Bronchial epithelial cell (primary cell): ENCODE measurements around the gene TMEM178B. TPM values are rescaled to one million over a fixed set of nuclear protein-coding genes. Genes with fewer than 3 reads are reported as not detected.

Experiments used
- DNase-seq: peaks from one replicate; pipeline ENCODE4 v3.0.0-alpha.2; 2010; ENCODE audit warnings: low read depth
- FAIRE-seq: peaks from 2 replicates; lab custom pipeline; 2011; peaks lifted over from hg19 to GRCh38; lab: Jason Lieb, UNC
- H3K27me3 ChIP-seq: 2 replicates; pipeline ENCODE4 v1.5.1; 2011; ENCODE audit warnings: low read length; ENCODE audit not compliant: control insufficient read depth, insufficient read depth
- H3K36me3 ChIP-seq: 2 replicates; pipeline ENCODE4 v1.5.1; 2011; ENCODE audit warnings: low read length; ENCODE audit not compliant: control insufficient read depth, insufficient read depth
- H3K4me3 ChIP-seq: 2 replicates; pipeline ENCODE4 v1.5.1; 2011; ENCODE audit warnings: mild to moderate bottlenecking, low read depth, low read length, control low read depth
- CTCF ChIP-seq: IDR thresholded peaks from 2 replicates; pipeline ENCODE4 v1.5.1; 2011; ENCODE audit warnings: mild to moderate bottlenecking, moderate library complexity, low read length, control low read depth, inconsistent platforms; ENCODE audit not compliant: insufficient read depth, severe bottlenecking
- total RNA-seq: library from RNA; depleted of rRNA; stranded (reverse); fragments of >200 nt; gene quantifications from 2 replicates; pipeline ENCODE4 v1.2.1, GENCODE V29; 2014

TMEM178B gene
- total RNA-seq, 1 donor from 2014 or later, result under 0.01 TPM

- no peak for FAIRE-seq
- TF ChIP-seq CTCF, result no peak
- H3K27me3 ChIP-seq, result no peaks in the 10 kb centered on the region
- no peak overlapping the region for H3K4me3 ChIP-seq
- no peaks in the 10 kb centered on the region for H3K36me3 ChIP-seq
- DNase-seq, result no peak
These were observed 377.4 kb downstream of the TMEM178B start for GRCh38 chr7:141451232-141451631.

GRCh38 chr7:141452911-141453310 is 379.0 kb downstream of the TMEM178B start:
- Histone ChIP-seq H3K4me3 (no peak overlapping the region), H3K36me3 (no peaks in the 10 kb centered on the region), H3K27me3 (no peaks in the 10 kb centered on the region)
- FAIRE-seq (peak; percentile 28), DNase-seq (no peak)
- no peak for TF ChIP-seq CTCF

- H3K4me3 ChIP-seq, result no peak overlapping the region
- TF ChIP-seq CTCF, result no peak
- FAIRE-seq (no peak), DNase-seq (no peak)
- no peaks in the 10 kb centered on the region for H3K27me3 ChIP-seq
- H3K36me3 ChIP-seq, result no peaks in the 10 kb centered on the region
These were observed 380.5 kb downstream of the TMEM178B start for GRCh38 chr7:141454338-141454737.

- H3K27me3 ChIP-seq, result no peaks in the 10 kb centered on the region
These were observed 381.9 kb downstream of the TMEM178B start for GRCh38 chr7:141455723-141456122.

GRCh38 chr7:141456298-141456697 is 382.4 kb downstream of the TMEM178B start:
- TF ChIP-seq CTCF, result no peak
- H3K27me3 ChIP-seq, result no peaks in the 10 kb centered on the region
- FAIRE-seq (no peak), DNase-seq (no peak)
- H3K36me3 ChIP-seq, result no peaks in the 10 kb centered on the region
- no peak overlapping the region for H3K4me3 ChIP-seq

More at GRCh38 chr7:141455723-141456122, 381.9 kb downstream of the TMEM178B start:
- no peak for FAIRE-seq
- no peak for DNase-seq
- H3K36me3 ChIP-seq, result no peaks in the 10 kb centered on the region
- no peak overlapping the region for H3K4me3 ChIP-seq
- TF ChIP-seq CTCF, result no peak

- no peak for TF ChIP-seq CTCF
- H3K4me3 ChIP-seq, result no peak overlapping the region
- DNase-seq, result no peak
- H3K36me3 ChIP-seq, result no peaks in the 10 kb centered on the region
- no peak for FAIRE-seq
- H3K27me3 ChIP-seq, result no peaks in the 10 kb centered on the region
These were observed 382.8 kb downstream of the TMEM178B start for GRCh38 chr7:141456711-141457110.
